Progenitor cell of endocrine pancreas (in vitro differentiated cells): ENCODE data around the gene INSC. TPM values are rescaled to one million over a fixed set of nuclear protein-coding genes. Genes with fewer than 3 reads are reported as not detected.

Experiments used
- DNase-seq: peaks from one replicate; pipeline ENCODE4 v3.0.0; 2021; ENCODE audit warnings: low spot score; ENCODE audit not compliant: unreplicated experiment
- H3K27ac Mint-ChIP-seq: 2 replicates; pipeline ENCODE4 v1.8.0; 2021; ENCODE audit warnings: mild to moderate bottlenecking, moderate library complexity, mixed read lengths
- H3K27me3 Mint-ChIP-seq: 2 replicates; pipeline ENCODE4 v1.8.0; 2021; ENCODE audit warnings: mixed read lengths
- H3K36me3 Mint-ChIP-seq: 2 replicates; pipeline ENCODE4 v1.8.0; 2022; ENCODE audit warnings: mixed read lengths; ENCODE audit not compliant: insufficient read depth
- H3K4me1 Mint-ChIP-seq: 2 replicates; pipeline ENCODE4 v1.8.0; 2021; ENCODE audit warnings: low read depth, mixed read lengths
- H3K4me3 Mint-ChIP-seq: 2 replicates; pipeline ENCODE4 v1.8.0; 2021; ENCODE audit warnings: low read depth, mild to moderate bottlenecking, moderate library complexity, mixed read lengths
- H3K9me3 Mint-ChIP-seq: 2 replicates; pipeline ENCODE4 v1.8.0; 2021; ENCODE audit warnings: low read depth, mixed read lengths
- total RNA-seq: library from RNA; stranded (reverse); gene quantifications from 2 replicates; pipeline ENCODE4 v1.2.1, GENCODE V29; 2021
- TF ChIP-seq, protein P1 (sequence below): fragments of 200-600 bp; sonication (generic); IDR thresholded peaks from one replicate; pipeline ENCODE4 v1.5.0; 2021; ENCODE audit warnings: antibody characterized with exemption, mild to moderate bottlenecking; ENCODE audit not compliant: unreplicated experiment

INSC gene
- total RNA-seq, 1 donor from 2014 or later = not detected

DNA sequence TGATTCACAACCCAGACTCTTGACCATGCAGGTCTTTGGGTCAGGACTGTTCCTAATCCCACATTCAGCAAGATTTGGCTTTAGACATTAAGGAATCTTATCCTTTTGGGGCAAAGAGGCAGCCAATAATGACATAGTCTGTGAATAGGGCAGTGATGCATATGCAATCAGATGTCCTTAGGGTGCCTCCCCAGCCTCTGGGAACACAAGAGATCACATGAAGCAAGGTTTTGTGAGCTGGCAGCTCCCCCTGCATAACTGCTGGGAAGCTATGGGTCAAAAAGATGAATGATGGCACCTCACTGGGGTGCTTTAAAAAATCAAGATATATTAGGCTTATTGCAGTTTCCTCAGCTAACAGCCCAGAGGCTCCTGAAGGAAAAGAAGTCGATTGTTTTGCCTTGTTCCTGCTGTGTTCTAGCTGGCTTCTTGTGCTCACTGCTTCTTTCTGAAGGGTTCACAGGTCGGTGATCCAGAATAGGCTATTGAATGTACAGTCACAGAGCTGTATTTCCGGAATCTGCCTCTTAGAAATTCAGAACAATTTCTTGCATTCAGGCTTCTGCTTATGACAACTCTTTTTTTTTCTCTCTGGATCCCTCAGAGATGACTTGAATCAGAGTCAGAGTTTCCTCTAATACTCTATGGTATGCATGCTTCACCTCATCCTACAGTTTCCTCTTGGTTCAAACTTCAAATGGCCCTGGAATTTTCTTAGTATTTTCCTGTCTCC is 31.7 kb downstream of the INSC start:
- no peak overlapping the region for H3K4me3 Mint-ChIP-seq
- peaks cover 9% of the 10 kb centered on the region for H3K27me3 Mint-ChIP-seq
- no peaks in the 10 kb centered on the region for H3K9me3 Mint-ChIP-seq
- no peaks in the 10 kb centered on the region for H3K4me1 Mint-ChIP-seq
- H3K27ac Mint-ChIP-seq = no peak overlapping the region
- no peaks in the 10 kb centered on the region for H3K36me3 Mint-ChIP-seq
- TF ChIP-seq, protein P1, sequence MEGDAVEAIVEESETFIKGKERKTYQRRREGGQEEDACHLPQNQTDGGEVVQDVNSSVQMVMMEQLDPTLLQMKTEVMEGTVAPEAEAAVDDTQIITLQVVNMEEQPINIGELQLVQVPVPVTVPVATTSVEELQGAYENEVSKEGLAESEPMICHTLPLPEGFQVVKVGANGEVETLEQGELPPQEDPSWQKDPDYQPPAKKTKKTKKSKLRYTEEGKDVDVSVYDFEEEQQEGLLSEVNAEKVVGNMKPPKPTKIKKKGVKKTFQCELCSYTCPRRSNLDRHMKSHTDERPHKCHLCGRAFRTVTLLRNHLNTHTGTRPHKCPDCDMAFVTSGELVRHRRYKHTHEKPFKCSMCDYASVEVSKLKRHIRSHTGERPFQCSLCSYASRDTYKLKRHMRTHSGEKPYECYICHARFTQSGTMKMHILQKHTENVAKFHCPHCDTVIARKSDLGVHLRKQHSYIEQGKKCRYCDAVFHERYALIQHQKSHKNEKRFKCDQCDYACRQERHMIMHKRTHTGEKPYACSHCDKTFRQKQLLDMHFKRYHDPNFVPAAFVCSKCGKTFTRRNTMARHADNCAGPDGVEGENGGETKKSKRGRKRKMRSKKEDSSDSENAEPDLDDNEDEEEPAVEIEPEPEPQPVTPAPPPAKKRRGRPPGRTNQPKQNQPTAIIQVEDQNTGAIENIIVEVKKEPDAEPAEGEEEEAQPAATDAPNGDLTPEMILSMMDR = no peak
- no peak for DNase-seq

DNA sequence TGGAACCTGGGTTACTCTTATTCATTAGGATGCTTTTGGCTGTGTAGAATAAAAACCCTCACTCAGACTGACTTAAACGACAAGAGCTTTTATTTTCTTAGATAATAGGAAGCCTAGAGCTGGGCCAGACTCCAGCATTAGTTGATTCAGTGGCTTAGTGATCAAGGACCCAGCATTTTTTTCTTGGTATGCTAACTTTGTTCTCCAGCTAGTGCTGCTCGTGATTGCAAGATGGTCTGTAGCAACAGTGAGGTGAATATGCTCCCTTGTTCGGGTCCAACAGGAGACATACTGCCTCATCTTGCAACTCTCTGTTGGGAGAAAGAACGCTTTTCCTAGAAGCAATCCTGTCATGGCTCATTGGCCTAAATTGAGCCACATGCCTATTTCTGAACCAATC is 33.4 kb downstream of the INSC start:
- Mint-ChIP-seq H3K27me3 (peaks cover 9% of the 10 kb centered on the region), H3K4me3 (no peak overlapping the region), H3K9me3 (no peaks in the 10 kb centered on the region), H3K27ac (no peak overlapping the region), H3K4me1 (no peaks in the 10 kb centered on the region), H3K36me3 (no peaks in the 10 kb centered on the region)
- TF ChIP-seq, protein P1 = no peak
- DNase-seq = no peak

DNA sequence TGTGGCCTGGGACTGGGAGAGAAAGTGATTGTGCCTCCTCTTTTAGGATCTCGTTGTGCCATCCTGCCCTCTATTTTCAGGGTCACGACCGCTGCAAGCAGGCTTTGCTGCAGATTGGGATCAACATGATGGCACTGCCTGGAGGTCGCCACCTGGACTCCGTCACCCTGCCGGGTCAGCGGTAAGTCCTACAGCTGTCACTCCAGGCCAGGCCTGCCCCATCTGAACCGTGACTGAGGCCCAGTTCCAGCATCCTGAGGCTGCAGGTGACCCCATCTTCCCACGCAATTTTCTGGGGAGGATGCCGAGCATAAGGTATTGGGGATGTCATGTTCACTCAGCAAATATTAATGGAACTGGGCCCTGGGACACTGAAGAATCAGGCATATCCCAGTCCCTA is 34.3 kb downstream of the INSC start:
- no peak overlapping the region for H3K4me3 Mint-ChIP-seq
- H3K36me3 Mint-ChIP-seq = no peaks in the 10 kb centered on the region
- no peak overlapping the region for H3K27ac Mint-ChIP-seq
- H3K27me3 Mint-ChIP-seq = peaks cover 9% of the 10 kb centered on the region
- no peak for DNase-seq
- TF ChIP-seq, protein P1 = no peak
- H3K9me3 Mint-ChIP-seq = no peaks in the 10 kb centered on the region
- no peaks in the 10 kb centered on the region for H3K4me1 Mint-ChIP-seq

DNA sequence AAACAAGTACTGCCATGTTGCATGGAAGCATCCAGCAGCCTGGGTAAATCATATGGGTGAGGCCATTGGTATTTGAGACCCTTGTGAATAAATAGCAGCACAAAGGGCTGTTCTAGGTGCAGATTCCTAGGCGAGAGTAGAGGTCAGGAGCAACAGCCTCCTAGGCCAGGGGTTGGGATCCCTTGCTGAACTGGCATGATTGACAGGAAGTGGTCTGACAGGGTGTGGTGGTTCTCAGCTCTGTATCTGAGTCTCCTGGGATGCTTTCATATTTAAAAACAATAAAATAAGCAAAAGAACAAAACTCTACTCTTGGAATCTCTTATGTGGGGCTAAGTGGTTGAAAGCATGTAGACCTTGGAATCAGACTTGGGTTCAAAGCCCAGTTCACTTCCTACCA is 35.8 kb downstream of the INSC start:
- Mint-ChIP-seq H3K27ac (no peak overlapping the region), H3K27me3 (peaks cover 9% of the 10 kb centered on the region), H3K4me3 (no peak overlapping the region), H3K4me1 (no peaks in the 10 kb centered on the region), H3K9me3 (no peaks in the 10 kb centered on the region), H3K36me3 (no peaks in the 10 kb centered on the region)
- no peak for DNase-seq
- TF ChIP-seq, protein P1 = no peak

DNA sequence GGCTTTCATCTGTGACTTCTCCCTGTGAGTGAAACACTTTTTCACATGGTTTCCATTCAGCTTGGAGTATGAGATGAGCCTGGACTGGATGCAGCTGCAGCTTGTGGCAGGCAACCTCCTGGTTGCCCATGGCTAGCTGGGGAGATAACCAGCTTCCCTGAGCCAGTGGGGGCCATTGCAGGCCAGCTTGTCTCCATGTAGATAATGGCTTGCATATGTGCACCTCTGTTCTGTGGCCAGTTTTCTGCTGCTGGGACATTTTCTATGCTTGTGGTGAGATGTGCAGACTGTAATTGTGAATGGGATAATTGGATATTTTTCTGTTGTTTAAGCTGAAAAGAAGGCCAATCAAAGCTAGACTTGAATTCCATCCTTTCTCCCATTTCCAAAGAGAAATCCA is 38.5 kb downstream of the INSC start:
- Mint-ChIP-seq H3K4me3 (no peak overlapping the region), H3K27ac (no peak overlapping the region), H3K4me1 (no peaks in the 10 kb centered on the region), H3K27me3 (no peaks in the 10 kb centered on the region), H3K36me3 (no peaks in the 10 kb centered on the region), H3K9me3 (no peaks in the 10 kb centered on the region)
- DNase-seq = no peak
- TF ChIP-seq, protein P1 = no peak
